Suprapubic skin (tissue), 4 donors: ENCODE measurements around the gene ANKRD65. TPM values are rescaled to one million over a fixed set of nuclear protein-coding genes. Genes with fewer than 3 reads are reported as not detected.

Source experiments
- DNase-seq, 2 donors: peaks; one replicate each; pipeline ENCODE4 v3.0.0-alpha.2; 2019; ENCODE audit warnings: low spot score in 2 of 2
- H3K27ac ChIP-seq: fragments of 200-600 bp; sonication (generic); one replicate; pipeline ENCODE4 v1.5.1; 2019
- H3K27me3 ChIP-seq: fragments of 200-600 bp; sonication (generic); one replicate; pipeline ENCODE4 v1.5.1; 2019
- H3K36me3 ChIP-seq: fragments of 200-600 bp; sonication (generic); one replicate; pipeline ENCODE4 v1.5.1; 2019
- H3K4me1 ChIP-seq: fragments of 200-600 bp; sonication (generic); one replicate; pipeline ENCODE4 v1.5.1; 2019
- H3K4me3 ChIP-seq: fragments of 200-600 bp; sonication (generic); one replicate; pipeline ENCODE4 v1.5.1; 2019; ENCODE audit warnings: mild to moderate bottlenecking
- H3K9me3 ChIP-seq: fragments of 200-600 bp; sonication (generic); one replicate; pipeline ENCODE4 v1.5.1; 2019
- EP300 ChIP-seq: sonication (generic); formaldehyde crosslinking; IDR thresholded peaks from one replicate; pipeline ENCODE4 v1.6.1; 2017; ENCODE audit warnings: antibody characterized with exemption
- POLR2A ChIP-seq, 2 donors: fragments of 450-650 bp; IDR thresholded peaks; one replicate each; pipeline ENCODE4 v1.6.1; 2017; ENCODE audit warnings: antibody characterized with exemption in 2 of 2, mild to moderate bottlenecking in 2 of 2, moderate library complexity in 2 of 2
- POLR2AphosphoS5 ChIP-seq, 3 donors: sonication (generic); formaldehyde crosslinking; IDR thresholded peaks; one replicate each; pipeline ENCODE4 v1.6.1; 2017; ENCODE audit warnings: antibody characterized with exemption in 3 of 3
- WGBS: methylation state at CpG from one replicate; pipeline ENCODE4 v1.1.5; 2018; 5-methylcytosine and 5-hydroxymethylcytosine counted together
- total RNA-seq, 4 donors: library from RNA; depleted of rRNA; stranded (reverse); fragments of >200 nt; gene quantifications; one replicate each; pipeline ENCODE4 v1.1.0, GENCODE V29; 2016
- TF ChIP-seq, protein P1 (sequence below), 2 donors: fragments of 200-600 bp in 1 of 2; fragments of 450-650 bp in 1 of 2; sonication (generic) in 1 of 2; IDR thresholded peaks; one replicate each; pipeline ENCODE4 v1.5.1; 2016 to 2019; ENCODE audit warnings: antibody characterized with exemption in 2 of 2, mild to moderate bottlenecking in 1 of 2, moderate library complexity in 1 of 2

Gene ANKRD65
- total RNA-seq, 4 donors from 2014 or later: 2.8 to 10.3 (median 5.9) TPM

DNA sequence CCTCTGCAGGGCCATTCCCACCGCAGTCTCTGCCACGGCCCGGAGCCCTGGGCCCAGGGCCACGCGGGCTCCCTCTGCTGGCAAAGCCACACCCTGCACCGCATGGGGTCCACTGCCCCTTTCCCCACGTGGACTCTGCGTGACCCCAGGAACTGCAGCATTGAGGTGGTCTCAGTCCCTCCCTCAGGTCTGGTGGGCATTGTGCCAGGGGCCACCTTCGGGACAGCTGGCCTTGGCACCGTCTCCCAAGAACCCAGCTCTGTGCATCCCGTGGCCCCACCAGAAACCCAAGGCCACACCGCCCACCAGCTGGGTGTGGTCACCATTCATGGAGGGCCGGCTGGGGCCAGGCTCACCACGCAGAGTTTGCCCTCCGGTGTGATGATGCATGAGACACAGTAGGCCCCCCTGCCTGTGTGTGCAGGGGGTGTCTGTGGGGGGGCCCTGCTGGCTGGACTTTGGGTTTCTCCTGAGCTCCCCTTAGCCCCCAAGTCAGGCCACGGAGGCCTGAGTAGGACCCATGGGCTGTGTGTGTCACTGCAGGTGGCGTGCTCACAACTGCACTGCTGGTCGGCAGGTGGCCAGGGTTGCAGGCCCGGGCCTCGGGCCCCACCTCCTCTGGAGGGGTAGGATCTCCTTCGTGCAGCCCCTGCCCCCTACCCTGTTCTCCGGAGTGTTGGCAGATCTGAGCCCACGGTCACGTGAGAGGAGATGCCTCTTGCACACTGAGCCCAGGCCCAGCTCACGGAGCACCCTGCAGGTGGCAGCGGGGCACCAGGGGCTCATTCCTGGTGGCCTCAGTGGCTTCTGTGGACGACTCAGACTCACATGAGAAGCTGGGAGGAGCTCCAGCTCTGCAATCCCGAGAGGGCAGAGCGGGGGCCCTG lies 20.2 kb upstream of the ANKRD65 start:
- peaks cover 9% of the 10 kb centered on the region for H3K36me3 ChIP-seq
- H3K27ac ChIP-seq: no peak overlapping the region
- peak in 1 of 2 donors; percentile 75 for DNase-seq
- 34% methylated on average over 8 of the region's 29 CpGs for WGBS
- H3K4me3 ChIP-seq: no peak overlapping the region
- no peaks in the 10 kb centered on the region for H3K9me3 ChIP-seq
- peaks cover 40% of the 10 kb centered on the region for H3K4me1 ChIP-seq
- no peaks in the 10 kb centered on the region for H3K27me3 ChIP-seq
- TF ChIP-seq EP300 (no peak), POLR2AphosphoS5 (IDR thresholded peaks at IDR 0.05) (no peak), POLR2A (IDR thresholded peaks at IDR 0.05) (no peak)
- TF ChIP-seq, protein P1, sequence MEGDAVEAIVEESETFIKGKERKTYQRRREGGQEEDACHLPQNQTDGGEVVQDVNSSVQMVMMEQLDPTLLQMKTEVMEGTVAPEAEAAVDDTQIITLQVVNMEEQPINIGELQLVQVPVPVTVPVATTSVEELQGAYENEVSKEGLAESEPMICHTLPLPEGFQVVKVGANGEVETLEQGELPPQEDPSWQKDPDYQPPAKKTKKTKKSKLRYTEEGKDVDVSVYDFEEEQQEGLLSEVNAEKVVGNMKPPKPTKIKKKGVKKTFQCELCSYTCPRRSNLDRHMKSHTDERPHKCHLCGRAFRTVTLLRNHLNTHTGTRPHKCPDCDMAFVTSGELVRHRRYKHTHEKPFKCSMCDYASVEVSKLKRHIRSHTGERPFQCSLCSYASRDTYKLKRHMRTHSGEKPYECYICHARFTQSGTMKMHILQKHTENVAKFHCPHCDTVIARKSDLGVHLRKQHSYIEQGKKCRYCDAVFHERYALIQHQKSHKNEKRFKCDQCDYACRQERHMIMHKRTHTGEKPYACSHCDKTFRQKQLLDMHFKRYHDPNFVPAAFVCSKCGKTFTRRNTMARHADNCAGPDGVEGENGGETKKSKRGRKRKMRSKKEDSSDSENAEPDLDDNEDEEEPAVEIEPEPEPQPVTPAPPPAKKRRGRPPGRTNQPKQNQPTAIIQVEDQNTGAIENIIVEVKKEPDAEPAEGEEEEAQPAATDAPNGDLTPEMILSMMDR (IDR thresholded peaks at IDR 0.05): peak; percentile 49 to 92

DNA sequence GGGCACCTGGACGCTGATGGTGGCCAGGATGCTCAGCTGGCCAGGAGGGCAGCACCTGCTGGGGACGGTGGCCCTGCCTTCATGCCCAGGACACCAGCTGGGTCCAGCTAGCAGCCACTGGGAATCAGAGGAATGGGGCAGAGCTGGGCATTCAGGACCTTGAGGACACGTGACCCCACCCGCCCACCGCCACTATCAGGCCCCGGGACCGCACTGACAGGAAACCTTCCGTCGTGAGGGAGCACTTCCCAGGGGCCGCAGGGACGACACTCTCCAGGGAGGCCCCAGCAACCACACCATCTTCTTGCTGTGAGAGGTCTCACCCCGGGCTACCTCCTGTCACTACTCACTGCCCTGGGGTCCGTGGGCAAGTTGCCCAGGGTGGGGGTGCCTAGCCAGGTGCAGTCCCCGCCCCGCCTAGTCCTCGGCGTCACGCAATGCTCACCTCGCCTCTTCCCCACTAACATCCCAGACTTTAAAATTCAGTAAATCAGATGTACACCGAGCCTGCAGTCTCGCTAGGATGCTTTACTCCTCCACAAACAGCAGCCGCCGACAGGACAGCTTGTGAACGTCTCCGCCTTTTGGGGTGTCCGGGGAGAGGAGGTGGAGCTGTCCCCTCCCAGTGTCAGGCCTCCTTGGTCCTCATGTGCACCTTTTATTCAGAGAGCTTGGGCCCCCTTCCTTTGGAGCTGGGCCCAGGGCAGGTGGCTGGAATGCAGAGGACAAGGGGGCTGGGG lies 19.4 kb upstream of the ANKRD65 start:
- no peak overlapping the region for H3K27ac ChIP-seq
- H3K36me3 ChIP-seq: peaks cover 9% of the 10 kb centered on the region
- no peak for TF ChIP-seq EP300
- no peak for TF ChIP-seq POLR2AphosphoS5 (IDR thresholded peaks at IDR 0.05)
- TF ChIP-seq POLR2A (IDR thresholded peaks at IDR 0.05): no peak
- TF ChIP-seq, protein P1 (IDR thresholded peaks at IDR 0.05): no peak
- peaks cover 49% of the 10 kb centered on the region for H3K4me1 ChIP-seq
- no peak overlapping the region for H3K4me3 ChIP-seq
- H3K9me3 ChIP-seq: no peaks in the 10 kb centered on the region
- 69% methylated on average over 15 of the region's 26 CpGs for WGBS
- no peak for DNase-seq
- H3K27me3 ChIP-seq: no peaks in the 10 kb centered on the region

DNA sequence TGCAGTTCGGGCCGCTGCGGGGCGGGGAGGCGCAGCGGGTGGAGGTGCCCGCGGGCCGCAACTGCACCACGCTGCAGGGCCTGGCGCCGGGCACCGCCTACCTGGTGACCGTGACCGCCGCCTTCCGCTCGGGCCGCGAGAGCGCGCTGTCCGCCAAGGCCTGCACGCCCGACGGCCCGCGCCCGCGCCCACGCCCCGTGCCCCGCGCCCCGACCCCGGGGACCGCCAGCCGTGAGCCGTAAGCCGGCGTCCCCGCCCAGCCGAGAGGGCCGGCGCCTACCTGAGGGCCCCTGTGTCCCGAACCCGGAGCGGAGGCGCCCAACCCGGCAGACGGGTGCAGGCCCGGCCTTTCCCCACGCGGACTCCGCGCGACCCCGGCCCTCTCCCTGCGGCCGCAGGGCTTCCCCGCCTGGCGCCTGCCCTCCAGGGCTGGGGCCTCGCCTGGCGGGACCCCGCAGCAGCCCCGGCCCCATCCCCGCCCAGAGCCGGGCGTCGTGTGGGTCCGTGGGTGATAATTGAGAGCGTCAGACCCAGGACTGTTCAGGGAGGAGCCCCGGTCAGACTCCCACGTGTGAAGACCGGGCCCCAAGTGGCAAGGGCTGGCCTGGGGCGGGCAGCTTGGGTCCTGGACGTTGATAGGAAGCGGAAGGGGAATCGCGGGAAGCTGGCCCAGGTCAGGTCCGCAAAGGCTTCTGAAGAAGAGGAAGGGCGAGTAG lies 18.6 kb upstream of the ANKRD65 start:
- H3K9me3 ChIP-seq: no peaks in the 10 kb centered on the region
- H3K27me3 ChIP-seq: no peaks in the 10 kb centered on the region
- H3K27ac ChIP-seq: no peak overlapping the region
- TF ChIP-seq EP300: no peak
- TF ChIP-seq POLR2AphosphoS5 (IDR thresholded peaks at IDR 0.05): no peak
- TF ChIP-seq, protein P1 (IDR thresholded peaks at IDR 0.05): no peak
- TF ChIP-seq POLR2A (IDR thresholded peaks at IDR 0.05): no peak
- 79% methylated on average over 17 of the region's 82 CpGs for WGBS
- peaks cover 9% of the 10 kb centered on the region for H3K36me3 ChIP-seq
- no peak overlapping the region for H3K4me3 ChIP-seq
- DNase-seq: no peak
- H3K4me1 ChIP-seq: peaks cover 56% of the 10 kb centered on the region

DNA sequence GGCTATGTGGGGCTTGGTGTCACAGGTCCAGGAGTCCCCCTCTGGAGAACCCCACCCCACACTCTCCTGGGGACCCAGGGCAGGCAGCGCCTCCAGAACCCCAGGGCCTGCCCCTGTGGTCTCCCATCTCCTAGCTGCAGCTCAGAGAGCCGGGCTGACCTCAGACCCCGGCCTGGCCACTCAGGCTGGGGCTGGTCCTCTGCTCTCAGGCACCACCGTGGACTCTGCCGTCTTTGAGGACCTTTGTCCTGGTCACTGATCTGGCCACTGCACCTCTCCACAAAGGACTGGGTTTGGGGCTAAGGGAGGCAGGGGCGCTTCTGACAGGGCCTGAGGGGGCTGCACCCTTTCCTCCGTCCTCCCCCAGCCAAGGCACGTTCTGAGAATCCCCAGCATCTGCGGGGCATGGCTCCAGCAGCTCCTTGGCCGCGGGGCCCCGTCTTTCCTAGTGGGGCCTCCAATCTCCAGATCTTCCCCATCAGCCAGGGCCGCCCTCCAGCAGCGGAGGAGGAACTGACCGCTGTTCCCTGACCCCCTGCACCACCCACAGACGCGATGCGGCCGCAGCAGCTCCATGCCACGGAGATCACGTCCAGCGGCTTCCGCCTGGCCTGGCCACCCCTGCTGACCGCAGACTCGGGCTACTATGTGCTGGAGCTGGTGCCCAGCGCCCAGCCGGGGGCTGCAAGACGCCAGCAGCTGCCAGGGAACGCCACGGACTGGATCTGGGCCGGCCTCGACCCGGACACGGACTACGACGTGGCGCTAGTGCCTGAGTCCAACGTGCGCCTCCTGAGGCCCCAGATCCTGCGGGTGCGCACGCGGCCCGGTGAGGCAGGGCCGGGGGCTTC lies 17.7 kb upstream of the ANKRD65 start:
- no peak overlapping the region for H3K4me3 ChIP-seq
- DNase-seq: no peak
- no peaks in the 10 kb centered on the region for H3K27me3 ChIP-seq
- TF ChIP-seq EP300: no peak
- TF ChIP-seq POLR2A (IDR thresholded peaks at IDR 0.05): no peak
- TF ChIP-seq, protein P1 (IDR thresholded peaks at IDR 0.05): no peak
- no peak for TF ChIP-seq POLR2AphosphoS5 (IDR thresholded peaks at IDR 0.05)
- H3K9me3 ChIP-seq: no peaks in the 10 kb centered on the region
- H3K27ac ChIP-seq: no peak overlapping the region
- peaks cover 9% of the 10 kb centered on the region for H3K36me3 ChIP-seq
- peaks cover 65% of the 10 kb centered on the region for H3K4me1 ChIP-seq
- WGBS: 86% methylated on average over 24 of the region's 45 CpGs
